HepG2 (cell line): Measurements from ENCODE around the gene MAPK4.
A peak's percentile ranks its signal among the peaks of the same experiment; 100 is the strongest.

Experiments
- RXRA ChIP-seq: sonication (generic); formaldehyde crosslinking; IDR thresholded peaks from 2 replicates; pipeline ENCODE4 v1.5.1; 2020; ENCODE audit warnings: missing genetic modification reagents
- SOX6 ChIP-seq, 2 experiments: fragments of 450-650 bp in 1 of 2; sonication (generic) in 1 of 2; formaldehyde crosslinking in 1 of 2; IDR thresholded peaks; 2 replicates each; pipeline versions ENCODE4 v1.4.0 to v1.6.1; 2017 to 2020; ENCODE audit warnings: antibody characterized with exemption in 1 of 2, mild to moderate bottlenecking in 1 of 2, missing genetic modification reagents in 1 of 2
- ZBTB39 ChIP-seq: sonication (generic); formaldehyde crosslinking; IDR thresholded peaks from 2 replicates; pipeline ENCODE4 v1.5.0; 2020; ENCODE audit warnings: missing genetic modification reagents
- ZNF530 ChIP-seq: sonication (generic); formaldehyde crosslinking; IDR thresholded peaks from 2 replicates; pipeline ENCODE4 v1.5.0; 2020; ENCODE audit warnings: low read depth, mild to moderate bottlenecking, missing genetic modification reagents
- ZNF549 ChIP-seq: sonication (generic); formaldehyde crosslinking; IDR thresholded peaks from 2 replicates; pipeline ENCODE4 v1.5.0; 2020; ENCODE audit warnings: missing genetic modification reagents
- TF ChIP-seq, protein P1 (sequence below): sonication (generic); formaldehyde crosslinking; IDR thresholded peaks from 2 replicates; pipeline ENCODE4 v1.5.0; 2020; ENCODE audit warnings: mild to moderate bottlenecking, missing genetic modification reagents, moderate library complexity
- TF ChIP-seq, protein P2 (sequence below): IDR thresholded peaks from 2 replicates; pipeline ENCODE4 v1.6.1; 2016; ENCODE audit warnings: missing compliant biosample characterization, missing genetic modification reagents, borderline replicate concordance
- TF ChIP-seq, protein P3 (sequence below): IDR thresholded peaks from 2 replicates; pipeline ENCODE4 v1.6.1; 2016; ENCODE audit warnings: low read depth, missing genetic modification reagents, missing compliant biosample characterization

DNA sequence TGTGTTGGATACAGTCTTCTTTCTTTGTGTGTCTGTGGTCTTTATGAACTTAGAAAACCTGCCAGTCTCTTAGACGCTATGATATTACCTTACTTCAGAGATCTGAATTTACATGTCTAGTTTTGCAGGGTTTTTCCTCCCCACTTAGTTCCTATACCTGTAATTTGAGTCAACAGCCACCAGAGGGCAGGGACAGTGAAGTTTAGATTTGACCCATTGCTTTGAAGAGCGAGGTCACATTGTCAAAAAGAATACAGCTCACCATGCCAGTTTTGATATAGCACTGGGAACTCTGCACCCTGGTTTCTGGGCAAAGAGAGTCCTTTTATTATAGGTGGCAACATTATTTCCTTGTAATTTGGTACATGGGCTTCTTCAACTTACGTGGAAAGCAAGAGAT is 102.3 kb downstream of the MAPK4 start:
- TF ChIP-seq ZNF530 (CRISPR knock-in tag) (no peak), ZNF549 (CRISPR knock-in tag) (no peak), ZBTB39 (CRISPR knock-in tag) (no peak), RXRA (CRISPR knock-in tag) (no peak), SOX6 (IDR thresholded peaks at IDR 0.05) (no peak), SOX6 (CRISPR knock-in tag; IDR thresholded peaks at IDR 0.05) (no peak)
- TF ChIP-seq, protein P1, sequence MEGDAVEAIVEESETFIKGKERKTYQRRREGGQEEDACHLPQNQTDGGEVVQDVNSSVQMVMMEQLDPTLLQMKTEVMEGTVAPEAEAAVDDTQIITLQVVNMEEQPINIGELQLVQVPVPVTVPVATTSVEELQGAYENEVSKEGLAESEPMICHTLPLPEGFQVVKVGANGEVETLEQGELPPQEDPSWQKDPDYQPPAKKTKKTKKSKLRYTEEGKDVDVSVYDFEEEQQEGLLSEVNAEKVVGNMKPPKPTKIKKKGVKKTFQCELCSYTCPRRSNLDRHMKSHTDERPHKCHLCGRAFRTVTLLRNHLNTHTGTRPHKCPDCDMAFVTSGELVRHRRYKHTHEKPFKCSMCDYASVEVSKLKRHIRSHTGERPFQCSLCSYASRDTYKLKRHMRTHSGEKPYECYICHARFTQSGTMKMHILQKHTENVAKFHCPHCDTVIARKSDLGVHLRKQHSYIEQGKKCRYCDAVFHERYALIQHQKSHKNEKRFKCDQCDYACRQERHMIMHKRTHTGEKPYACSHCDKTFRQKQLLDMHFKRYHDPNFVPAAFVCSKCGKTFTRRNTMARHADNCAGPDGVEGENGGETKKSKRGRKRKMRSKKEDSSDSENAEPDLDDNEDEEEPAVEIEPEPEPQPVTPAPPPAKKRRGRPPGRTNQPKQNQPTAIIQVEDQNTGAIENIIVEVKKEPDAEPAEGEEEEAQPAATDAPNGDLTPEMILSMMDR (CRISPR knock-in tag), result peak; percentile 63
- TF ChIP-seq, protein P2, sequence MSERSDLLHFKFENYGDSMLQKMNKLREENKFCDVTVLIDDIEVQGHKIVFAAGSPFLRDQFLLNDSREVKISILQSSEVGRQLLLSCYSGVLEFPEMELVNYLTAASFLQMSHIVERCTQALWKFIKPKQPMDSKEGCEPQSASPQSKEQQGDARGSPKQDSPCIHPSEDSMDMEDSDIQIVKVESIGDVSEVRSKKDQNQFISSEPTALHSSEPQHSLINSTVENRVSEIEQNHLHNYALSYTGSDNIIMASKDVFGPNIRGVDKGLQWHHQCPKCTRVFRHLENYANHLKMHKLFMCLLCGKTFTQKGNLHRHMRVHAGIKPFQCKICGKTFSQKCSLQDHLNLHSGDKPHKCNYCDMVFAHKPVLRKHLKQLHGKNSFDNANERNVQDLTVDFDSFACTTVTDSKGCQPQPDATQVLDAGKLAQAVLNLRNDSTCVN (CRISPR knock-in tag), result no peak
- TF ChIP-seq, protein P3, sequence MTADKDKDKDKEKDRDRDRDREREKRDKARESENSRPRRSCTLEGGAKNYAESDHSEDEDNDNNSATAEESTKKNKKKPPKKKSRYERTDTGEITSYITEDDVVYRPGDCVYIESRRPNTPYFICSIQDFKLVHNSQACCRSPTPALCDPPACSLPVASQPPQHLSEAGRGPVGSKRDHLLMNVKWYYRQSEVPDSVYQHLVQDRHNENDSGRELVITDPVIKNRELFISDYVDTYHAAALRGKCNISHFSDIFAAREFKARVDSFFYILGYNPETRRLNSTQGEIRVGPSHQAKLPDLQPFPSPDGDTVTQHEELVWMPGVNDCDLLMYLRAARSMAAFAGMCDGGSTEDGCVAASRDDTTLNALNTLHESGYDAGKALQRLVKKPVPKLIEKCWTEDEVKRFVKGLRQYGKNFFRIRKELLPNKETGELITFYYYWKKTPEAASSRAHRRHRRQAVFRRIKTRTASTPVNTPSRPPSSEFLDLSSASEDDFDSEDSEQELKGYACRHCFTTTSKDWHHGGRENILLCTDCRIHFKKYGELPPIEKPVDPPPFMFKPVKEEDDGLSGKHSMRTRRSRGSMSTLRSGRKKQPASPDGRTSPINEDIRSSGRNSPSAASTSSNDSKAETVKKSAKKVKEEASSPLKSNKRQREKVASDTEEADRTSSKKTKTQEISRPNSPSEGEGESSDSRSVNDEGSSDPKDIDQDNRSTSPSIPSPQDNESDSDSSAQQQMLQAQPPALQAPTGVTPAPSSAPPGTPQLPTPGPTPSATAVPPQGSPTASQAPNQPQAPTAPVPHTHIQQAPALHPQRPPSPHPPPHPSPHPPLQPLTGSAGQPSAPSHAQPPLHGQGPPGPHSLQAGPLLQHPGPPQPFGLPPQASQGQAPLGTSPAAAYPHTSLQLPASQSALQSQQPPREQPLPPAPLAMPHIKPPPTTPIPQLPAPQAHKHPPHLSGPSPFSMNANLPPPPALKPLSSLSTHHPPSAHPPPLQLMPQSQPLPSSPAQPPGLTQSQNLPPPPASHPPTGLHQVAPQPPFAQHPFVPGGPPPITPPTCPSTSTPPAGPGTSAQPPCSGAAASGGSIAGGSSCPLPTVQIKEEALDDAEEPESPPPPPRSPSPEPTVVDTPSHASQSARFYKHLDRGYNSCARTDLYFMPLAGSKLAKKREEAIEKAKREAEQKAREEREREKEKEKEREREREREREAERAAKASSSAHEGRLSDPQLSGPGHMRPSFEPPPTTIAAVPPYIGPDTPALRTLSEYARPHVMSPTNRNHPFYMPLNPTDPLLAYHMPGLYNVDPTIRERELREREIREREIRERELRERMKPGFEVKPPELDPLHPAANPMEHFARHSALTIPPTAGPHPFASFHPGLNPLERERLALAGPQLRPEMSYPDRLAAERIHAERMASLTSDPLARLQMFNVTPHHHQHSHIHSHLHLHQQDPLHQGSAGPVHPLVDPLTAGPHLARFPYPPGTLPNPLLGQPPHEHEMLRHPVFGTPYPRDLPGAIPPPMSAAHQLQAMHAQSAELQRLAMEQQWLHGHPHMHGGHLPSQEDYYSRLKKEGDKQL (CRISPR knock-in tag), result no peak
